Measurements from ENCODE around the gene CELSR3. TPM values are rescaled to one million over a fixed set of nuclear protein-coding genes. Genes with fewer than 3 reads are reported as not detected.

CELSR3 gene
- total and polyA plus RNA-seq, 2 experiments from 2014 or later = 3.1 to 5.9 TPM

DNA sequence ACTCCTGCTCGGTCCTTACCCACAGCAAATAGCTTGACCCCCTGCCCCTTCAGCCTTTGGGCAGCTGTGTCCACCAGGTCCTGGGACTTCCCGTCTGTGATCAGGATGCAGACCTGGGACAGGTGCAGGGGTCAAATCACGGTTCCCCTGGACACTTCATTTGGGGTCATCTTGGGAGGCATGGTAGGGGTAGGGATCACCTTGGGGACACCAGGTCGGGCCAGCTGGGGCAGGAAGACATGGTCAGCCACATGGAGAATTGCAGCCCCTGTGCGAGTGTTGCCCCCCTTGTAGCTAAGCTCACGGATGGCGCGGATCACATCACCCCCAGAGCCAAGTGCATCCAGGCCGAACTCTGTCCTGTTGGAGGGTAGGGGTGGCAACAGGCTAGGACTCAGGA is 69.3 kb downstream of the CELSR3 start:
- peaks cover 3% of the 10 kb centered on the region for H3K36me3 ChIP-seq
- H3K4me1 ChIP-seq (ENCODE audit: low read depth) = no peaks in the 10 kb centered on the region
- no peaks in the 10 kb centered on the region for H3K27me3 ChIP-seq
- H3K4me3 ChIP-seq = no peak overlapping the region
- H3K27ac ChIP-seq = no peak overlapping the region
- no peaks in the 10 kb centered on the region for H3K9me3 ChIP-seq (ENCODE audit: low read depth)
- no peak for DNase-seq (ENCODE audit: low read depth in 1 of 2, low spot score in 1 of 2)
- TF ChIP-seq, protein P1, sequence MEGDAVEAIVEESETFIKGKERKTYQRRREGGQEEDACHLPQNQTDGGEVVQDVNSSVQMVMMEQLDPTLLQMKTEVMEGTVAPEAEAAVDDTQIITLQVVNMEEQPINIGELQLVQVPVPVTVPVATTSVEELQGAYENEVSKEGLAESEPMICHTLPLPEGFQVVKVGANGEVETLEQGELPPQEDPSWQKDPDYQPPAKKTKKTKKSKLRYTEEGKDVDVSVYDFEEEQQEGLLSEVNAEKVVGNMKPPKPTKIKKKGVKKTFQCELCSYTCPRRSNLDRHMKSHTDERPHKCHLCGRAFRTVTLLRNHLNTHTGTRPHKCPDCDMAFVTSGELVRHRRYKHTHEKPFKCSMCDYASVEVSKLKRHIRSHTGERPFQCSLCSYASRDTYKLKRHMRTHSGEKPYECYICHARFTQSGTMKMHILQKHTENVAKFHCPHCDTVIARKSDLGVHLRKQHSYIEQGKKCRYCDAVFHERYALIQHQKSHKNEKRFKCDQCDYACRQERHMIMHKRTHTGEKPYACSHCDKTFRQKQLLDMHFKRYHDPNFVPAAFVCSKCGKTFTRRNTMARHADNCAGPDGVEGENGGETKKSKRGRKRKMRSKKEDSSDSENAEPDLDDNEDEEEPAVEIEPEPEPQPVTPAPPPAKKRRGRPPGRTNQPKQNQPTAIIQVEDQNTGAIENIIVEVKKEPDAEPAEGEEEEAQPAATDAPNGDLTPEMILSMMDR (IDR thresholded peaks at IDR 0.05; ENCODE audit: low read depth, low read length) = no peak

DNA sequence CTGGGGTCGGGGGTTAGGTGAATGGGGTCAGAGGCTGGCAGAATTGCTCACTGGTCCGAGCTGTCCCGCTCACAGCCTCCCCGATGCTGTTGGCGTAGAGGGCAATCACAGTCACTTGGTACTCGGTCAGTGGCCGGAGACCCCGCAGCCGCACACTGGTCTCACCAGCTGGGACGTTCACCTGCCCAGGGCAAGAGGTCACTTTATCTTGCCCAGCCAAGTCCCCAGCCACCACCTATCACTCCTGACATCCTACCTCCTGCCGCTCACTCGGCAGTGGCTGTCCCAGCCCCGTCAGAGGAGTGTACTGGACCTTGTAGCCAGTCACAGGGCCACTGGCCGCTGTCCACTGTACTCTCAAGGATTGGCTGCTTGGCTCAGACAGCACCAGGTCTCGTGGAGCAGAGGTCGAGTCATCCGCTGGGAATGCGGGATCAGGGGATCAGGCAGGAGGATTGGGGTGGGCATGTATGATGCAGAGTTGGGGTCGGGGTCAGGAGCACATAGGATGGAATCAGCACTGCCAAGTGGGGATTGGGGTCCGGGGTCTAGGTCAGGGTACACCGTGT is 70.1 kb downstream of the CELSR3 start:
- no peak for DNase-seq (ENCODE audit: low read depth in 1 of 2, low spot score in 1 of 2)
- TF ChIP-seq, protein P1 (IDR thresholded peaks at IDR 0.05; ENCODE audit: low read depth, low read length) = no peak
- H3K4me1 ChIP-seq (ENCODE audit: low read depth) = no peaks in the 10 kb centered on the region
- H3K27ac ChIP-seq = no peak overlapping the region
- no peak overlapping the region for H3K4me3 ChIP-seq
- no peaks in the 10 kb centered on the region for H3K27me3 ChIP-seq
- no peaks in the 10 kb centered on the region for H3K9me3 ChIP-seq (ENCODE audit: low read depth)
- peaks cover 3% of the 10 kb centered on the region for H3K36me3 ChIP-seq

DNA sequence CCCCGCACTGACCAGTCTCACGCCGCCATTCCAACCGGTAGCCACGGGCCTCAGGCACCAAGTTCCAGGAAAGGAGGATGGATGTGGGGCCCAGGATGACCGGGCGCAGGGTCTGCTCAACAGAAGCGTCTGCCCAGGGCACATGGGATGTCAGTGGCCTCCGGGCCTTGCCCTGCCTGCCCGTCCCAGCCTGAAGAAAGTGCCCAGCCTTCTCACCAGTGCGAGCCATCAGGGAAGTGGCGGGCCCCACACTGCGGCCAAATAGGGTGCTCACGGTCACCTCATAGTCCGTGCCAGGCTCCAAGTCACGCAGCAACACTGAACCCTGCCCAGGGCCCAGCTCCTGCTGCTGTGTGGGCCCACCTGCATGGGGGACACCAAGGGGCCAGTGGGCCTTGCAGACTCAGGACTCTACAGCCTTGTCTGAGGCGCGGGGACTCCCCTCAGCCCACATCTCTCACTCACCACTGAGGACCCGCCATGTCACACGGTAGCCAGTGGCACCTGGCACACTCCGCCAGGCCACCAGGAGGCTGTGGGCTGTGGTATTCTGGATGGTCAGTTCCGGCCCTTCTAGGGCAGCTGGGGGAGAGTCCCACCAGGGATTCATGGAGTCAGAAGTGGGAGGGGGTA is 70.7 kb downstream of the CELSR3 start:
- TF ChIP-seq, protein P1 (IDR thresholded peaks at IDR 0.05; ENCODE audit: low read depth, low read length) = no peak

DNA sequence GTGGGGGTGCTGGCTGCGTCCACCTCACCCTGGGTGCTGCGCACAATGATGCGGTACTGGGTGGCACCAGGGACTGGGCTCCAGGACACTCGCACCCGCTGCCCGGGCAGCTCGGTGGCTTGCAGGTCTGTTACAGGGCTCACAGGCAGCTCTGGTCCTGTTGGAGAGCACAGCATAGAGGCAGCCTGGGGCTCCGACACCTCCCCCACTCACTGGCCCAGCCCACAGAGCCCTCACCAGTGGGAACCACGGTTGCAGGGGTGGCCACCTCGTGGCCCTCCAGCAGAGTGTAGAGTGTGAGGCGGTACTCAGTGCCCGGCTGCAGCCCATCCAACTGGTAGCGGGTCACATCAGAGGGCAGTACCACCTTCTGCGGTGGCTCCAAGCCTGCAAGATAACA is 71.2 kb downstream of the CELSR3 start:
- no peaks in the 10 kb centered on the region for H3K27me3 ChIP-seq

More for the DNA sequence above, 70.7 kb downstream of the CELSR3 start:
- Histone ChIP-seq H3K27me3 (no peaks in the 10 kb centered on the region), H3K9me3 (ENCODE audit: low read depth) (no peaks in the 10 kb centered on the region), H3K4me1 (ENCODE audit: low read depth) (no peaks in the 10 kb centered on the region), H3K4me3 (no peak overlapping the region), H3K27ac (no peak overlapping the region), H3K36me3 (peaks cover 7% of the 10 kb centered on the region)
- no peak for DNase-seq (ENCODE audit: low read depth in 1 of 2, low spot score in 1 of 2)

DNA sequence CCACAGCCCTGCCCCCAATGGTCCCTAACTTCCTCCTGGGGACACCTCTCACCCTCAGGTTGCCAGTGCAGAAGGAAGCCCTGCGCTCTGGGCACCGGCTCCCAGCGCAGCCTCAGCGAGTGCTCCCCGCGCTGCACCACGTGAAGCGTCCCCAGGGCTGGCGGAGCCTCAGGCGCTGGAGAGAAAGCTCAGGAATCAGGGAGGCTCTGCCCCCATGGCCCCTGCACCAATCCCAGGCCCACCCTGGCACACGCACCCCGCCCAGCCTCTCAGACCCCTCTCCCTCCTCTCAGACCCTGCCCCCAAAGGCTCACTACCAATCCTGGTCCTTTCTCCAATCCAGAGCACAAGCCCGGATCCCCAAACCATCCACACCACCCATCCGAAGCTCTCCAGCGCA is 74.5 kb downstream of the CELSR3 start:
- DNase-seq (ENCODE audit: low read depth in 1 of 2, low spot score in 1 of 2) = no peak
- TF ChIP-seq, protein P1 (IDR thresholded peaks at IDR 0.05; ENCODE audit: low read depth, low read length) = no peak
- H3K36me3 ChIP-seq = peaks cover 27% of the 10 kb centered on the region
- H3K27ac ChIP-seq = no peak overlapping the region
- H3K4me1 ChIP-seq (ENCODE audit: low read depth) = no peaks in the 10 kb centered on the region
- no peaks in the 10 kb centered on the region for H3K9me3 ChIP-seq (ENCODE audit: low read depth)
- H3K4me3 ChIP-seq = no peak overlapping the region
- H3K27me3 ChIP-seq = no peaks in the 10 kb centered on the region

More for the DNA sequence above, 71.2 kb downstream of the CELSR3 start:
- Histone ChIP-seq H3K36me3 (peaks cover 11% of the 10 kb centered on the region), H3K9me3 (ENCODE audit: low read depth) (no peaks in the 10 kb centered on the region), H3K27ac (no peak overlapping the region), H3K4me3 (no peak overlapping the region), H3K4me1 (ENCODE audit: low read depth) (no peaks in the 10 kb centered on the region)
- no peak for DNase-seq (ENCODE audit: low read depth in 1 of 2, low spot score in 1 of 2)
- TF ChIP-seq, protein P1 (IDR thresholded peaks at IDR 0.05; ENCODE audit: low read depth, low read length) = no peak
